HepG2 (cell line): ENCODE results near the gene ALX3.

Experiments
- BHLHE40 ChIP-seq: IDR thresholded peaks from 2 replicates; pipeline ENCODE4 v1.6.1; 2011; ENCODE audit warnings: low read length, improper control_type of control experiment
- EP300 ChIP-seq, 3 experiments: sonication (generic) in 1 of 3; formaldehyde crosslinking in 1 of 3; IDR thresholded peaks; 2 replicates each; pipeline versions ENCODE4 v1.5.1 to v1.6.1; 2011 to 2020; ENCODE audit warnings: low read depth in 2 of 3, low read length in 2 of 3, borderline replicate concordance in 1 of 3, improper control_type of control experiment in 1 of 3, mild to moderate bottlenecking in 1 of 3, missing genetic modification reagents in 1 of 3, moderate library complexity in 1 of 3
- HDAC6 ChIP-seq: fragments of 200-600 bp; sonication (generic); IDR thresholded peaks from 2 replicates; pipeline ENCODE4 v1.7.0; 2017; ENCODE audit warnings: mild to moderate bottlenecking, antibody characterized with exemption, low read length, low read depth
- HNF4G ChIP-seq, 2 experiments: sonication (generic) in 1 of 2; formaldehyde crosslinking in 1 of 2; IDR thresholded peaks; 2 replicates each; pipeline versions ENCODE4 v1.4.0 to v1.6.1; 2011 to 2020; ENCODE audit warnings: borderline replicate concordance in 2 of 2, low read depth in 2 of 2, mild to moderate bottlenecking in 2 of 2, low read length in 1 of 2, missing genetic modification reagents in 1 of 2, moderate library complexity in 1 of 2
- MLX ChIP-seq: IDR thresholded peaks from 2 replicates; pipeline ENCODE4 v1.6.1; 2016
- NBN ChIP-seq: fragments of 450-650 bp; conservative IDR thresholded peaks from 2 replicates; pipeline ENCODE4 v1.6.1; 2017
- RNF2 ChIP-seq: fragments of 450-650 bp; conservative IDR thresholded peaks from 2 replicates; pipeline ENCODE4 v1.6.1; 2016; ENCODE audit warnings: low read depth
- ZBTB37 ChIP-seq: sonication (generic); formaldehyde crosslinking; IDR thresholded peaks from 2 replicates; pipeline ENCODE4 v1.4.0; 2020; ENCODE audit warnings: mild to moderate bottlenecking, missing genetic modification reagents
- ZNF124 ChIP-seq: sonication (generic); formaldehyde crosslinking; IDR thresholded peaks from 2 replicates; pipeline ENCODE4 v1.4.0; 2020; ENCODE audit warnings: missing genetic modification reagents
- ZNF274 ChIP-seq: sonication (generic); formaldehyde crosslinking; IDR thresholded peaks from 2 replicates; pipeline ENCODE4 v1.5.1; 2020; ENCODE audit warnings: mild to moderate bottlenecking, missing genetic modification reagents
- ZNF282 ChIP-seq: fragments of 450-650 bp; IDR thresholded peaks from 2 replicates; pipeline ENCODE4 v1.6.1; 2018; ENCODE audit not compliant: partially characterized antibody
- ZNF574 ChIP-seq: sonication (generic); formaldehyde crosslinking; IDR thresholded peaks from 2 replicates; pipeline ENCODE4 v1.4.0; 2020; ENCODE audit warnings: missing genetic modification reagents
- ZSCAN5A ChIP-seq: sonication (generic); formaldehyde crosslinking; IDR thresholded peaks from 2 replicates; pipeline ENCODE4 v1.8.0; 2022; ENCODE audit warnings: mild to moderate bottlenecking, missing genetic modification reagents, borderline replicate concordance

- TF ChIP-seq ZNF274 (CRISPR knock-in tag) (no peak), MLX (CRISPR knock-in tag) (no peak), HDAC6 (no peak), HNF4G (IDR thresholded peaks at IDR 0.05; ENCODE audit: borderline replicate concordance, low read depth, low read length) (no peak), HNF4G (CRISPR knock-in tag; IDR thresholded peaks at IDR 0.05; ENCODE audit: borderline replicate concordance, low read depth) (no peak), ZNF124 (CRISPR knock-in tag) (no peak), ZNF574 (no peak), ZNF282 (no peak), ZBTB37 (no peak), EP300 (IDR thresholded peaks at IDR 0.05; ENCODE audit: low read depth in 2 of 2, low read length in 2 of 2) (no peak), EP300 (CRISPR knock-in tag; IDR thresholded peaks at IDR 0.05; ENCODE audit: borderline replicate concordance) (no peak), NBN (no peak), ZSCAN5A (CRISPR knock-in tag) (no peak), BHLHE40 (no peak), RNF2 (no peak)
Measured at GRCh38 chr1:110074166-110074565, 3.7 kb upstream of the ALX3 start.
